Measurements from ENCODE around the gene AGR2. TPM values are rescaled to one million over a fixed set of nuclear protein-coding genes. Genes with fewer than 3 reads are reported as not detected.
A peak's percentile ranks its signal among the peaks of the same experiment; 100 is the strongest.
"Not testable (repeated sequence)": the region's sequence is repeated elsewhere in the genome, so short reads cannot be mapped to it uniquely, and the experiment has no call there.

The AGR2 gene
- not detected in 2 replicates for total RNA-seq (2021)
- long read RNA-seq = 0 reads

GRCh38 chr7:16804674-16805439, at the start of gene AGR2:
AGR2 (minus strand) TSS chr7:16804999; CDS start chr7:16801796, 3,203 bp downstream.
- Histone ChIP-seq H2BK12ac (ENCODE audit: insufficient read length, low read depth, low read length) (no peak within 1 kb of the TSS), H4K8ac (replicated peaks; ENCODE audit: insufficient read length, low read depth, low read length) (no peak within 1 kb of the TSS), H3K4ac (ENCODE audit: low read depth, low read length) (no peak within 1 kb of the TSS), H3K27me3 (ENCODE audit: insufficient read depth, low read length) (no peaks in the 10 kb centered on the region), H3K79me1 (ENCODE audit: insufficient read depth, low read depth, low read length, poor library complexity, severe bottlenecking) (no peaks in the 10 kb centered on the region), H2BK15ac (ENCODE audit: low read depth, low read length) (no peak within 1 kb of the TSS), H3K23me2 (ENCODE audit: insufficient read length, low read depth, low read length, poor library complexity, severe bottlenecking) (no peaks in the 10 kb centered on the region), H3K9me3 (ENCODE audit: control insufficient read depth, low read depth, low read length) (no peaks in the 10 kb centered on the region), H2BK120ac (ENCODE audit: low read depth, low read length, poor library complexity, severe bottlenecking) (no peak within 1 kb of the TSS), H3K27ac (ENCODE audit: insufficient read length, low read depth, low read length) (no peak within 1 kb of the TSS), H3K23ac (ENCODE audit: insufficient read length, low read depth, low read length) (no peak within 1 kb of the TSS), H4K20me1 (ENCODE audit: control insufficient read depth, insufficient read depth, insufficient read length) (no peaks in the 10 kb centered on the region), H2AFZ (ENCODE audit: low read length) (no peak within 1 kb of the TSS), H2BK5ac (ENCODE audit: insufficient read length, low read length) (no peak within 1 kb of the TSS), H3K9ac (ENCODE audit: extremely low read depth, insufficient read length, low read length) (no peak within 1 kb of the TSS), H4K91ac (ENCODE audit: insufficient read length, low read depth, low read length) (no peak within 1 kb of the TSS), H4K5ac (ENCODE audit: insufficient read length, low read depth, low read length) (no peak within 1 kb of the TSS), H3K18ac (ENCODE audit: insufficient read length, low read depth, low read length) (no peak within 1 kb of the TSS), H3K14ac (ENCODE audit: insufficient read depth, low read length) (no peak within 1 kb of the TSS), H3T11ph (ENCODE audit: low read length) (no peak within 1 kb of the TSS), H2AK5ac (ENCODE audit: insufficient read length, low read length) (no peak within 1 kb of the TSS), H3K79me2 (ENCODE audit: insufficient read depth, low read length) (no peaks in the 10 kb centered on the region), H3K4me1 (ENCODE audit: insufficient read depth, low read length) (no peaks in the 10 kb centered on the region), H3K4me2 (ENCODE audit: insufficient read depth, insufficient read length, low read length) (no peak within 1 kb of the TSS), H2BK20ac (ENCODE audit: low read depth, low read length, poor library complexity, severe bottlenecking) (no peak within 1 kb of the TSS), H3K56ac (ENCODE audit: insufficient read length, low read depth, low read length) (no peak within 1 kb of the TSS)
- no peaks in the 10 kb centered on the region for H3K36me3 Mint-ChIP-seq (ENCODE audit: insufficient read depth in 1 of 3, low read depth in 3 of 3)
- no peaks in the 10 kb centered on the region for H3K9me3 Mint-ChIP-seq
- peak within 1 kb of the TSS in 1 of 3 experiments; percentile 27; a peak in 1 of 7 replicates for H3K27ac Mint-ChIP-seq
- DNase-seq = no peak
- peaks cover 3 to 8% of the 10 kb centered on the region in 2 experiments; a peak in 3 of 4 replicates for H3K4me1 Mint-ChIP-seq
- no CpG with 5 or more reads among the region's 13 CpGs for whole genome bisulfite sequencing (ENCODE audit: extremely low coverage, insufficient read length, low lambda C conversion rate)
- no peak for TF ChIP-seq CTCF (conservative IDR thresholded peaks at IDR 0.05)
- H3K27me3 Mint-ChIP-seq (ENCODE audit: low read depth) = no peaks in the 10 kb centered on the region
- no peak within 1 kb of the TSS for H3K4me3 Mint-ChIP-seq

- not testable (repeated sequence) for H3K9ac ChIP-seq (ENCODE audit: extremely low read depth, insufficient read length, low read length); H3K14ac ChIP-seq (ENCODE audit: insufficient read depth, low read length); H3K9me3 ChIP-seq (ENCODE audit: control insufficient read depth, low read depth, low read length); H3K27me3 Mint-ChIP-seq (ENCODE audit: low read depth); H3K56ac ChIP-seq (ENCODE audit: insufficient read length, low read depth, low read length); H4K5ac ChIP-seq (ENCODE audit: insufficient read length, low read depth, low read length); H3K36me3 Mint-ChIP-seq (ENCODE audit: insufficient read depth in 1 of 3, low read depth in 3 of 3); H2BK12ac ChIP-seq (ENCODE audit: insufficient read length, low read depth, low read length); H4K91ac ChIP-seq (ENCODE audit: insufficient read length, low read depth, low read length); DNase-seq; H3K4me3 Mint-ChIP-seq; H2AFZ ChIP-seq (ENCODE audit: low read length); H3K27me3 ChIP-seq (ENCODE audit: insufficient read depth, low read length); H4K8ac ChIP-seq (replicated peaks; ENCODE audit: insufficient read length, low read depth, low read length); H3K4me1 ChIP-seq (ENCODE audit: insufficient read depth, low read length); H3K27ac ChIP-seq (ENCODE audit: insufficient read length, low read depth, low read length); H3T11ph ChIP-seq (ENCODE audit: low read length); H2BK120ac ChIP-seq (ENCODE audit: low read depth, low read length, poor library complexity, severe bottlenecking); H3K23me2 ChIP-seq (ENCODE audit: insufficient read length, low read depth, low read length, poor library complexity, severe bottlenecking); H2BK5ac ChIP-seq (ENCODE audit: insufficient read length, low read length); H3K9me3 Mint-ChIP-seq; H3K23ac ChIP-seq (ENCODE audit: insufficient read length, low read depth, low read length); H3K4ac ChIP-seq (ENCODE audit: low read depth, low read length); H3K79me2 ChIP-seq (ENCODE audit: insufficient read depth, low read length); H4K20me1 ChIP-seq (ENCODE audit: control insufficient read depth, insufficient read depth, insufficient read length); H3K18ac ChIP-seq (ENCODE audit: insufficient read length, low read depth, low read length); H2BK20ac ChIP-seq (ENCODE audit: low read depth, low read length, poor library complexity, severe bottlenecking); H3K4me1 Mint-ChIP-seq; H3K4me2 ChIP-seq (ENCODE audit: insufficient read depth, insufficient read length, low read length); H2AK5ac ChIP-seq (ENCODE audit: insufficient read length, low read length); H3K79me1 ChIP-seq (ENCODE audit: insufficient read depth, low read depth, low read length, poor library complexity, severe bottlenecking); H2BK15ac ChIP-seq (ENCODE audit: low read depth, low read length)
- WGBS (ENCODE audit: extremely low coverage, insufficient read length, low lambda C conversion rate) = no CpG with 5 or more reads among the region's 11 CpGs
- H3K27ac Mint-ChIP-seq = peak overlapping the region in 1 of 3 experiments; percentile 76; a peak in 2 of 7 replicates
Measured at GRCh38 chr7:16853189-16853588, 48.4 kb upstream of the AGR2 start.
